PC-9 (cell line): Measurements from ENCODE around the gene TSPAN33. TPM values are rescaled to one million over a fixed set of nuclear protein-coding genes. Genes with fewer than 3 reads are reported as not detected.
"Not testable (repeated sequence)": the region's sequence is repeated elsewhere in the genome, so short reads cannot be mapped to it uniquely, and the experiment has no call there.

ENCODE experiments used
- BruUV-seq: library from RNA; stranded (reverse); fragments of 400-500 nt; replicated peaks from 2 replicates; lab custom pipeline; 2021; lab: Mats Ljungman, UMichigan
- CTCF ChIA-PET: fragments of 300-600 bp; sonication (Branson Sonifier 250); formaldehyde crosslinking; loops from one replicate; lab custom pipeline; 2022; ENCODE audit warnings: antibody characterized with exemption; lab: Charles Lee
- POLR2A ChIA-PET: fragments of 300-600 bp; sonication (Branson Sonifier 250); formaldehyde crosslinking; loops from one replicate; lab custom pipeline; 2022; ENCODE audit warnings: antibody characterized with exemption; ENCODE audit not compliant: unreplicated experiment; lab: Charles Lee
- DNase-seq, 2 experiments: peaks; one replicate each; pipeline versions ENCODE4 v3.0.0 to v3.0.0-alpha.2; 2015 to 2022; ENCODE audit warnings: mixed read lengths in 1 of 2
- H2AFZ ChIP-seq: fragments of 200-600 bp; sonication (generic); 2 replicates; pipeline ENCODE4 v1.8.1; 2017; ENCODE audit warnings: antibody characterized with exemption
- H3F3A ChIP-seq: fragments of 200-600 bp; sonication (generic); 2 replicates; pipeline ENCODE4 v1.8.1; 2017; ENCODE audit warnings: antibody characterized with exemption, mild to moderate bottlenecking, low read depth; ENCODE audit not compliant: insufficient read depth
- H3K27ac ChIP-seq: fragments of 200-600 bp; sonication (generic); 2 replicates; pipeline ENCODE4 v1.6.1; 2016; ENCODE audit warnings: mixed run types
- H3K27me3 ChIP-seq: fragments of 200-600 bp; sonication (generic); 2 replicates; pipeline ENCODE4 v1.6.1; 2016; ENCODE audit warnings: low read depth, mixed run types; ENCODE audit not compliant: insufficient read depth
- H3K36me3 ChIP-seq: fragments of 200-600 bp; sonication (generic); 2 replicates; pipeline ENCODE4 v1.6.1; 2016; ENCODE audit warnings: low read depth, mixed run types
- H3K4me1 ChIP-seq: fragments of 200-600 bp; sonication (generic); replicated peaks from 2 replicates; pipeline ENCODE4 v1.6.1; 2016; ENCODE audit warnings: mixed run types; ENCODE audit not compliant: insufficient read depth
- H3K4me2 ChIP-seq: fragments of 200-600 bp; sonication (generic); 2 replicates; pipeline ENCODE4 v1.6.1; 2017; ENCODE audit warnings: mixed run types
- H3K4me3 ChIP-seq: fragments of 200-600 bp; sonication (generic); 2 replicates; pipeline ENCODE4 v1.6.1; 2016; ENCODE audit warnings: mixed run types
- H3K79me2 ChIP-seq: fragments of 200-600 bp; sonication (generic); 2 replicates; pipeline ENCODE4 v1.6.1; 2017; ENCODE audit warnings: low read depth, mixed run types
- H3K9me2 ChIP-seq: fragments of 200-600 bp; sonication (generic); 2 replicates; pipeline ENCODE4 v1.8.1; 2017; ENCODE audit warnings: mild to moderate bottlenecking; ENCODE audit not compliant: insufficient read depth
- H3K9me3 ChIP-seq: fragments of 200-600 bp; sonication (generic); 2 replicates; pipeline ENCODE4 v1.8.1; 2016; ENCODE audit warnings: low read depth; ENCODE audit not compliant: insufficient read depth
- H4K20me1 ChIP-seq: fragments of 200-600 bp; sonication (generic); 2 replicates; pipeline ENCODE4 v1.8.1; 2017; ENCODE audit not compliant: insufficient read depth
- CTCF ChIP-seq: fragments of 200-600 bp; sonication (generic); conservative IDR thresholded peaks from 2 replicates; pipeline ENCODE4 v1.6.1; 2017; ENCODE audit warnings: mixed run types, antibody characterized with exemption, mild to moderate bottlenecking, moderate library complexity
- EZH2 ChIP-seq: fragments of 200-600 bp; sonication (generic); IDR thresholded peaks from 2 replicates; pipeline ENCODE4 v1.8.0; 2017; ENCODE audit warnings: antibody characterized with exemption, low read depth
- intact Hi-C: fragments of 100-400 bp; cut with micrococcal nuclease; formaldehyde crosslinking; loops from one replicate; pipeline ENCODE4 v1.10.0; 2022; ENCODE audit not compliant: unreplicated experiment
- total RNA-seq: library from RNA; stranded (reverse); gene quantifications from 2 replicates; pipeline ENCODE4 v1.2.3, GENCODE V29; 2021

Gene TSPAN33
- total RNA-seq, 1 experiment from 2014 or later = 5.8 TPM

- CTCF ChIA-PET = interaction anchor here (0.5 to 2.5 kb wide), 14 partner anchors 10 to 853 kb away, joined by 3 to 14 read pairs (median 4); partner anchors contain the start of gene STRIP2
- Histone ChIP-seq H3K4me3 (no peak overlapping the region), H3K4me1 (peaks cover 4% of the 10 kb centered on the region), H3K79me2 (no peaks in the 10 kb centered on the region), H2AFZ (no peak overlapping the region), H3K27ac (no peak overlapping the region), H3F3A (no peaks in the 10 kb centered on the region; the same call in 1 of the 2 replicates), H3K36me3 (no peaks in the 10 kb centered on the region), H3K27me3 (no peaks in the 10 kb centered on the region), H3K4me2 (no peak overlapping the region), H3K9me3 (no peaks in the 10 kb centered on the region), H4K20me1 (no peaks in the 10 kb centered on the region), H3K9me2 (no peaks in the 10 kb centered on the region)
- no TSS peak for BruUV-seq
- POLR2A ChIA-PET = interaction anchor here (0.6 kb wide), 1 partner anchor 387 kb away, joined by 6 read pairs; no protein-coding TSS in a partner anchor
- intact Hi-C loops = loop anchor here (1.0 to 5.0 kb wide), 7 partner anchors 53 to 792 kb away; no protein-coding TSS in a partner anchor
- peak; percentile 93 for TF ChIP-seq CTCF
- no peak for TF ChIP-seq EZH2
- DNase-seq = peak; percentile 59 to 82
Observed at GRCh38 chr7:129218514-129219062, 74.1 kb downstream of the TSPAN33 start.

GRCh38 chr7:129219166-129219565 is 74.7 kb downstream of the TSPAN33 start:
- BruUV-seq, H3K36me3 ChIP-seq, H3K4me3 ChIP-seq, H3K4me2 ChIP-seq, H4K20me1 ChIP-seq, H3K27ac ChIP-seq, H3K9me3 ChIP-seq, POLR2A ChIA-PET, H3K27me3 ChIP-seq, DNase-seq, H3K79me2 ChIP-seq, H3K4me1 ChIP-seq, H3F3A ChIP-seq, H3K9me2 ChIP-seq, H2AFZ ChIP-seq: not testable (repeated sequence)
- intact Hi-C loops = loop anchor here (2.0 to 5.0 kb wide), 2 partner anchors 123 to 606 kb away; no protein-coding TSS in a partner anchor
- CTCF ChIA-PET = interaction anchor here (0.5 to 2.5 kb wide), 10 partner anchors 51 to 1283 kb away, joined by 3 to 14 read pairs (median 4); partner anchors contain the start of gene STRIP2

Other genes with a start within 250 kb of the TSPAN33 start
- 9.9 and 15.4 TPM in 2 replicates for gene KCP, start 234.0 kb upstream of the TSPAN33 start, total RNA-seq
- 3.4 and 5.8 TPM in 2 replicates for gene IRF5, start 206.8 kb upstream of the TSPAN33 start, total RNA-seq
- 56.6 and 59.2 TPM in 2 replicates for gene TNPO3, start 89.6 kb upstream of the TSPAN33 start, total RNA-seq
- gene SMO, start 43.9 kb downstream of the TSPAN33 start, total RNA-seq = 1.2 and 1.9 TPM in 2 replicates
- gene AHCYL2, start 80.3 kb downstream of the TSPAN33 start, total RNA-seq = 15.7 and 16.2 TPM in 2 replicates